GM21786 (cell line): ENCODE data around the gene ARG2.
A peak's percentile ranks its signal among the peaks of the same experiment; 100 is the strongest.

Experiments
- ATAC-seq: cut with Tn5 transposase; IDR thresholded peaks from one replicate; pipeline ENCODE4 v1.9.1; 2021; ENCODE audit not compliant: unreplicated experiment

ARG2 gene

GRCh38 chr14:67619446-67620216, at the start of gene ARG2:
TSS of gene ARG2 (plus strand) at chr14:67619920. CDS start at chr14:67619978, 58 bp downstream.
- ATAC-seq: peak; percentile 93

- no peak for ATAC-seq
Observed at GRCh38 chr14:67570453-67570852, 49.3 kb upstream of the ARG2 start.

GRCh38 chr14:67571275-67571990, 48.3 kb upstream of the ARG2 start:
- peak; percentile 48 for ATAC-seq

GRCh38 chr14:67571991-67572323, 47.8 kb upstream of the ARG2 start:
- ATAC-seq: no peak

GRCh38 chr14:67572608-67573007, 47.1 kb upstream of the ARG2 start:
- no peak for ATAC-seq

GRCh38 chr14:67573228-67574010, 46.3 kb upstream of the ARG2 start:
- ATAC-seq: no peak

GRCh38 chr14:67574156-67574555, 45.6 kb upstream of the ARG2 start:
- no peak for ATAC-seq

GRCh38 chr14:67574806-67575205, 44.9 kb upstream of the ARG2 start:
- no peak for ATAC-seq

GRCh38 chr14:67575684-67576083, 44.0 kb upstream of the ARG2 start:
- no peak for ATAC-seq

- ATAC-seq: no peak
Observed at GRCh38 chr14:67576216-67576955, 43.3 kb upstream of the ARG2 start.

GRCh38 chr14:67577181-67577808, 42.4 kb upstream of the ARG2 start:
- no peak for ATAC-seq

GRCh38 chr14:67577909-67578749, 41.6 kb upstream of the ARG2 start:
- ATAC-seq: no peak

GRCh38 chr14:67579040-67579439, 40.7 kb upstream of the ARG2 start:
- ATAC-seq: no peak

- ATAC-seq: no peak
Observed at GRCh38 chr14:67579636-67580035, 40.1 kb upstream of the ARG2 start.

GRCh38 chr14:67580336-67581171, 39.2 kb upstream of the ARG2 start:
- no peak for ATAC-seq

- ATAC-seq: no peak
Observed at GRCh38 chr14:67581643-67582042, 38.1 kb upstream of the ARG2 start.

GRCh38 chr14:67582061-67582460, 37.7 kb upstream of the ARG2 start:
- no peak for ATAC-seq

GRCh38 chr14:67583711-67584644, 35.7 kb upstream of the ARG2 start:
- ATAC-seq: no peak
